Measurements from ENCODE around the gene AXIN1.

The AXIN1 gene

DNA sequence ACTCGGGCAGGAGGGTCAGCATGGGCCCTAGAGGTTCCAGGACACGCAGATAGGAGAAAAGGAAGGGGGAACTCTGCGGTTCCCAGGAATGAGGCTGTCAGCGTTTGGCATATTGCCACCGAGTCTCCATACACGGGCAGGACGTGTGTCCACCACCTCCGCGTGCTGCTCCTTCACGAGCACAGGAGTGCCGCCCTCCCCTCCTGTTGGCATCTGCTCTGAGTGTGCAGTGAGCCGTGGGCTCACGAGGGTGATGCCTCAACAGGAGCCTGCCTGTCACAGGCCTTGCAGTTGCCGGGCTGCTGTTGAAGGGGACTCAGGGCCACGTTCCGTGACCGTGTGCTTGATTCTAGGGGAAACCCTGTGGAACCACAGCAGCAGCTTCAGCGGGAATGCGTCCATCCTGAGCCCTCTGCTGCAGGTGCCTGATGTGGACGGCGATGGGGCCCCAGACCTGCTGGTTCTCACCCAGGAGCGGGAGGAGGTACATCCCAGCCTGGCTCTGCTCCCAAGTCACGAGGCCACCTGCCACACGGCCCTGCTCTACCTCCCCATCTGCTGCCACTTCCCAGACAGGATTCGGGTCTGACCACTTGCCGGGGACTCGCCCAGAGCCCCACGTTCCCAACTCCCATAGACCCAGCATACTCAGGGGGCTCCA, 91.4 kb downstream of the AXIN1 start:
- Histone ChIP-seq H3K79me2 (ENCODE audit: insufficient read depth, low read length) (no peaks in the 10 kb centered on the region), H4K20me1 (ENCODE audit: insufficient read depth, low read length, poor library complexity, severe bottlenecking) (no peaks in the 10 kb centered on the region), H3K27me3 (ENCODE audit: insufficient read depth, low read length, poor library complexity, severe bottlenecking) (no peaks in the 10 kb centered on the region), H3K4me3 (ENCODE audit: low read length, poor library complexity, severe bottlenecking) (no peak overlapping the region), H2AFZ (ENCODE audit: low read length) (no peak overlapping the region), H3K9me3 (ENCODE audit: insufficient read depth, low read depth, low read length) (no peaks in the 10 kb centered on the region), H3K9ac (ENCODE audit: low read depth, low read length, poor library complexity, severe bottlenecking) (no peak overlapping the region), H3K4me1 (ENCODE audit: insufficient read depth, low read length, poor library complexity, severe bottlenecking) (peaks cover 4% of the 10 kb centered on the region), H3K36me3 (ENCODE audit: insufficient read depth, low read length) (no peaks in the 10 kb centered on the region), H3K4me2 (ENCODE audit: low read depth, low read length, poor library complexity, severe bottlenecking) (no peak overlapping the region), H3K9me2 (replicated peaks; ENCODE audit: low read depth, low read length) (no peaks in the 10 kb centered on the region), H3F3A (ENCODE audit: low read depth) (no peaks in the 10 kb centered on the region)
- TF ChIP-seq, protein P1, sequence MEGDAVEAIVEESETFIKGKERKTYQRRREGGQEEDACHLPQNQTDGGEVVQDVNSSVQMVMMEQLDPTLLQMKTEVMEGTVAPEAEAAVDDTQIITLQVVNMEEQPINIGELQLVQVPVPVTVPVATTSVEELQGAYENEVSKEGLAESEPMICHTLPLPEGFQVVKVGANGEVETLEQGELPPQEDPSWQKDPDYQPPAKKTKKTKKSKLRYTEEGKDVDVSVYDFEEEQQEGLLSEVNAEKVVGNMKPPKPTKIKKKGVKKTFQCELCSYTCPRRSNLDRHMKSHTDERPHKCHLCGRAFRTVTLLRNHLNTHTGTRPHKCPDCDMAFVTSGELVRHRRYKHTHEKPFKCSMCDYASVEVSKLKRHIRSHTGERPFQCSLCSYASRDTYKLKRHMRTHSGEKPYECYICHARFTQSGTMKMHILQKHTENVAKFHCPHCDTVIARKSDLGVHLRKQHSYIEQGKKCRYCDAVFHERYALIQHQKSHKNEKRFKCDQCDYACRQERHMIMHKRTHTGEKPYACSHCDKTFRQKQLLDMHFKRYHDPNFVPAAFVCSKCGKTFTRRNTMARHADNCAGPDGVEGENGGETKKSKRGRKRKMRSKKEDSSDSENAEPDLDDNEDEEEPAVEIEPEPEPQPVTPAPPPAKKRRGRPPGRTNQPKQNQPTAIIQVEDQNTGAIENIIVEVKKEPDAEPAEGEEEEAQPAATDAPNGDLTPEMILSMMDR (conservative IDR thresholded peaks at IDR 0.05; ENCODE audit: low read length), result no peak
- no peak for TF ChIP-seq EZH2phosphoT487 (IDR thresholded peaks at IDR 0.05; ENCODE audit: borderline replicate concordance)

DNA sequence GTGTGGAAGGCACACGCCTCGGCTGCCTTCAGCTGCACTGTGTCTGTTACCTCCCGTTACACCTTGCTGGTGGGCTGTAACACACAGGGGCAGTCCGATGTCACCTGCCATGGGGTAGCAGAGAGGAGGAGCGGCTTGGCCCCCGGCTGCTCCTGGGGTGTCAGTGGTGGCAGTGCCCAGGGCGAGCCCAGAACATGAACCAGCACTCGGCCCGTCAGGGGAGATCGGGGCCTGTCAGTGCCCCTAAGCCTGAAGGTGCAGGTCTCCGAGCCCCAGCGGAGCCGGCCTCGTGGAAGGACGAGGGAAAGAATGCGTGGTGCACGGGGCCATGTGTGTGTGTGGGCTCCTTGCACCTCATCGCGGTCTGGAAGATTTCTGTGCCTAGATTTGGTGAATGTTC, 92.2 kb downstream of the AXIN1 start:
- Histone ChIP-seq H3K9me3 (ENCODE audit: insufficient read depth, low read depth, low read length) (no peaks in the 10 kb centered on the region), H3K27me3 (ENCODE audit: insufficient read depth, low read length, poor library complexity, severe bottlenecking) (no peaks in the 10 kb centered on the region), H3K4me1 (ENCODE audit: insufficient read depth, low read length, poor library complexity, severe bottlenecking) (peaks cover 8% of the 10 kb centered on the region), H3K36me3 (ENCODE audit: insufficient read depth, low read length) (no peaks in the 10 kb centered on the region), H2AFZ (ENCODE audit: low read length) (no peak overlapping the region), H3K9me2 (replicated peaks; ENCODE audit: low read depth, low read length) (no peaks in the 10 kb centered on the region), H3K9ac (ENCODE audit: low read depth, low read length, poor library complexity, severe bottlenecking) (no peak overlapping the region), H3F3A (ENCODE audit: low read depth) (no peaks in the 10 kb centered on the region), H4K20me1 (ENCODE audit: insufficient read depth, low read length, poor library complexity, severe bottlenecking) (no peaks in the 10 kb centered on the region), H3K4me2 (ENCODE audit: low read depth, low read length, poor library complexity, severe bottlenecking) (no peak overlapping the region), H3K4me3 (ENCODE audit: low read length, poor library complexity, severe bottlenecking) (no peak overlapping the region), H3K79me2 (ENCODE audit: insufficient read depth, low read length) (no peaks in the 10 kb centered on the region)
- no peak for TF ChIP-seq EZH2phosphoT487 (IDR thresholded peaks at IDR 0.05; ENCODE audit: borderline replicate concordance)
- TF ChIP-seq, protein P1 (conservative IDR thresholded peaks at IDR 0.05; ENCODE audit: low read length), result no peak

DNA sequence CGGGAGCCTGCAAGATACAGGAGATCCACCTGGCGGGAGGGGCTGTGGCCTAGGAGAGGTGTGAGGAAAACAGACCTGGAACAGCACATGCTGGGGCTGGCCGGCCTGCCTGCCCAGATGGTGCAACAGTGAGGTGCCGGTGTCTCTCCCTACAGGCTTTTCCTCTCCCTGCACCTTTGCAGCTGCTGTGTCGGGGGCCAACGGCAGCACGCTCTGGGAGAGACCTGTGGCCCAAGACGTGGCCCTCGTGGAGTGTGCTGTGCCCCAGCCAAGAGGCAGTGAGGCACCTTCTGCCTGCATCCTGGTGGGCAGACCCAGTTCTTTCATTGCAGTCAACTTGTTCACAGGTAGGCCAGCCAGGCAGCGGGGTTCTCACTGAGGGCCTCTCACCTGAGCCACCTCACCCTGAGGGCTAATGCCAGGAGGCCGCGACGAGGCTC, 92.7 kb downstream of the AXIN1 start:
- TF ChIP-seq EZH2phosphoT487 (IDR thresholded peaks at IDR 0.05; ENCODE audit: borderline replicate concordance), result no peak
- TF ChIP-seq, protein P1 (conservative IDR thresholded peaks at IDR 0.05; ENCODE audit: low read length), result no peak
- no peak overlapping the region for H2AFZ ChIP-seq (ENCODE audit: low read length)
- peak overlapping the region; percentile 31 for H3K4me2 ChIP-seq (ENCODE audit: low read depth, low read length, poor library complexity, severe bottlenecking)
- H3K36me3 ChIP-seq (ENCODE audit: insufficient read depth, low read length), result no peaks in the 10 kb centered on the region
- H3K4me3 ChIP-seq (ENCODE audit: low read length, poor library complexity, severe bottlenecking), result no peak overlapping the region
- no peaks in the 10 kb centered on the region for H3F3A ChIP-seq (ENCODE audit: low read depth)
- no peaks in the 10 kb centered on the region for H3K27me3 ChIP-seq (ENCODE audit: insufficient read depth, low read length, poor library complexity, severe bottlenecking)
- H3K9me3 ChIP-seq (ENCODE audit: insufficient read depth, low read depth, low read length), result no peaks in the 10 kb centered on the region
- H3K9me2 ChIP-seq (replicated peaks; ENCODE audit: low read depth, low read length), result no peaks in the 10 kb centered on the region
- no peak overlapping the region for H3K9ac ChIP-seq (ENCODE audit: low read depth, low read length, poor library complexity, severe bottlenecking)
- H3K4me1 ChIP-seq (ENCODE audit: insufficient read depth, low read length, poor library complexity, severe bottlenecking), result peaks cover 8% of the 10 kb centered on the region
- H4K20me1 ChIP-seq (ENCODE audit: insufficient read depth, low read length, poor library complexity, severe bottlenecking), result no peaks in the 10 kb centered on the region
- H3K79me2 ChIP-seq (ENCODE audit: insufficient read depth, low read length), result no peaks in the 10 kb centered on the region

All from Loucy (cell line).